ENCODE results near the gene KCNG1. TPM values are rescaled to one million over a fixed set of nuclear protein-coding genes. Genes with fewer than 3 reads are reported as not detected.

KCNG1 gene
- total RNA-seq, 2 experiments from 2014 or later = 0.13 to 0.30 TPM

- Mint-ChIP-seq H3K36me3 (ENCODE audit: low read depth) (no peaks in the 10 kb centered on the region), H3K27ac (no peak overlapping the region), H3K4me3 (no peak overlapping the region), H3K9me3 (no peaks in the 10 kb centered on the region), H3K27me3 (peaks cover 26% of the 10 kb centered on the region), H3K4me1 (no peaks in the 10 kb centered on the region)
- CTCF ChIA-PET = interaction anchor here (0.5 to 1.3 kb wide), 2 partner anchors 14 to 1148 kb away, joined by 3 to 5 read pairs; no protein-coding TSS in a partner anchor
- no peak for DNase-seq
- POLR2A ChIA-PET = no interaction called here
These were observed 21.3 kb downstream of the KCNG1 start for GRCh38 chr20:51001430-51002265.

GRCh38 chr20:50999355-50999754, 23.6 kb downstream of the KCNG1 start:
- no peak overlapping the region for H3K4me3 Mint-ChIP-seq
- no peaks in the 10 kb centered on the region for H3K9me3 Mint-ChIP-seq
- POLR2A ChIA-PET = no interaction called here
- H3K27ac Mint-ChIP-seq = no peak overlapping the region
- no peaks in the 10 kb centered on the region for H3K36me3 Mint-ChIP-seq (ENCODE audit: low read depth)
- CTCF ChIA-PET = no interaction called here
- H3K27me3 Mint-ChIP-seq = peaks cover 26% of the 10 kb centered on the region
- DNase-seq = no peak
- no peaks in the 10 kb centered on the region for H3K4me1 Mint-ChIP-seq

- Mint-ChIP-seq H3K4me3 (no peak overlapping the region), H3K4me1 (no peaks in the 10 kb centered on the region), H3K9me3 (no peaks in the 10 kb centered on the region), H3K36me3 (ENCODE audit: low read depth) (no peaks in the 10 kb centered on the region), H3K27me3 (peaks cover 22% of the 10 kb centered on the region), H3K27ac (no peak overlapping the region)
- DNase-seq = no peak
- CTCF ChIA-PET = interaction anchor here (1.8 to 3.0 kb wide), 2 partner anchors 10 to 16 kb away, joined by 5 to 14 read pairs; no protein-coding TSS in a partner anchor
- POLR2A ChIA-PET = no interaction called here
These were observed 25.7 kb downstream of the KCNG1 start for GRCh38 chr20:50996901-50997865.

- CTCF ChIA-PET = interaction anchor here (3.0 kb wide), 1 partner anchor 8 kb away, joined by 14 read pairs; no protein-coding TSS in a partner anchor
- no peaks in the 10 kb centered on the region for H3K36me3 Mint-ChIP-seq (ENCODE audit: low read depth)
- no peaks in the 10 kb centered on the region for H3K9me3 Mint-ChIP-seq
- no peak overlapping the region for H3K27ac Mint-ChIP-seq
- DNase-seq = no peak
- no peaks in the 10 kb centered on the region for H3K4me1 Mint-ChIP-seq
- no peak overlapping the region for H3K4me3 Mint-ChIP-seq
- H3K27me3 Mint-ChIP-seq = peaks cover 18% of the 10 kb centered on the region
- POLR2A ChIA-PET = no interaction called here
These were observed 27.4 kb downstream of the KCNG1 start for GRCh38 chr20:50995506-50995905.

DNA sequence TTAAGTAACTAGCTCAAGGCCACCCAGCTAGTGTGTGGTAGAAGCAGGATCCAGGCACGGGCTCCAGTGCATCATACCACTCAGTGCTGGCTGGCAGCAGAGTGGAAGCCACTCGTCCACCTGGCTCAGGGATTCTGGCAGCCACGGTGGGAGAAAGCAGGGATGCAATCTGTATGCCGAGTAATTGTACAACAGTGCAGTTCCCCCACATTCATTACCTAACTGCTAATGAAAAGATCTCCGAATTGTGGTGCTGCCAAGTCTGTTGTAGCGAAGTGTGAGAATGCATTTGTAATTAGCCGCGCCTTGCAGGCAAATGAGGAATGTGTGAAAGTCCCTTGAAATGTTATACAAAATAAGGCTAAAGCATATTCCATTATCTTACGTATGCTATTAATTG, 29.0 kb downstream of the KCNG1 start:
- no peaks in the 10 kb centered on the region for H3K36me3 Mint-ChIP-seq (ENCODE audit: low read depth)
- CTCF ChIA-PET = interaction anchor here (0.7 to 5.7 kb wide), 7 partner anchors 9 to 548 kb away, joined by 3 to 56 read pairs (median 3); no protein-coding TSS in a partner anchor
- H3K27me3 Mint-ChIP-seq = peaks cover 10% of the 10 kb centered on the region
- no peak for DNase-seq
- POLR2A ChIA-PET = no interaction called here
- H3K4me3 Mint-ChIP-seq = no peak overlapping the region
- H3K9me3 Mint-ChIP-seq = no peaks in the 10 kb centered on the region
- no peak overlapping the region for H3K27ac Mint-ChIP-seq
- H3K4me1 Mint-ChIP-seq = no peaks in the 10 kb centered on the region

GRCh38 chr20:50992733-50993457, 30.0 kb downstream of the KCNG1 start:
- CTCF ChIA-PET = interaction anchor here (0.7 to 5.7 kb wide), 12 partner anchors 8 to 549 kb away, joined by 3 to 56 read pairs (median 4); no protein-coding TSS in a partner anchor
- H3K27ac Mint-ChIP-seq = no peak overlapping the region

GRCh38 chr20:50992336-50992732, 30.6 kb downstream of the KCNG1 start:
- H3K36me3 Mint-ChIP-seq (ENCODE audit: low read depth) = no peaks in the 10 kb centered on the region
- no peak for DNase-seq
- peaks cover 6% of the 10 kb centered on the region for H3K27me3 Mint-ChIP-seq
- no peak overlapping the region for H3K27ac Mint-ChIP-seq
- H3K9me3 Mint-ChIP-seq = no peaks in the 10 kb centered on the region
- H3K4me3 Mint-ChIP-seq = no peak overlapping the region
- peaks cover 2% of the 10 kb centered on the region for H3K4me1 Mint-ChIP-seq
- ChIA-PET POLR2A (interaction anchor here (0.7 to 1.3 kb wide), 2 partner anchors 34 to 312 kb away, joined by 3 to 4 read pairs; partner anchors contain the start of genes DPM1 and MOCS3), CTCF (interaction anchor here (0.8 to 5.7 kb wide), 8 partner anchors 10 to 333 kb away, joined by 3 to 56 read pairs (median 4); no protein-coding TSS in a partner anchor)

More at GRCh38 chr20:50992733-50993457, 30.0 kb downstream of the KCNG1 start:
- no peaks in the 10 kb centered on the region for H3K36me3 Mint-ChIP-seq (ENCODE audit: low read depth)
- peak; percentile 51 for DNase-seq
- H3K4me3 Mint-ChIP-seq = no peak overlapping the region
- POLR2A ChIA-PET = interaction anchor here (0.7 to 1.3 kb wide), 2 partner anchors 35 to 312 kb away, joined by 3 to 4 read pairs; partner anchors contain the start of genes DPM1 and MOCS3
- peaks cover 4% of the 10 kb centered on the region for H3K27me3 Mint-ChIP-seq
- no peaks in the 10 kb centered on the region for H3K9me3 Mint-ChIP-seq
- H3K4me1 Mint-ChIP-seq = no peaks in the 10 kb centered on the region

DNA sequence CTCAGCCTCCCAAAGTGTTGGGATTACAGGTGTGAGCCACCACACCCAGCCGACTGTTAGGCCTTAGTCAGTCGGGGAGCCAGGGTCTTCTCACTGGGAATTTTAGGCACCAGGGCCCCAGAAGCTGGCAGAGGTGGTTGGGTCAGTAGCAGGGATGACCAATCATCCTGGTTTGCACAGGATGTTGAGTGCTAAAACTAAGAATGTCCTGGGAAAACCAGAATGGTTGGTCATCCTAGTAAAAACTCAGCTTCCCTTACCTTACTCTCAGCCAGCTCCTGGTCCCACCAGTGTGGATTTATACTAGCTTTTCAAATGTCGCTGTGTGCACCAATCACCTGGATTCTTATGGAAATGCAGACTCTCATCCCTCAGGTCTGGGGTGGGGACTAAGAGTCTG, 31.8 kb downstream of the KCNG1 start:
- ChIA-PET CTCF (interaction anchor here (1.0 to 5.7 kb wide), 3 partner anchors 9 to 317 kb away, joined by 3 to 56 read pairs (median 19); no protein-coding TSS in a partner anchor), POLR2A (no interaction called here)
- Mint-ChIP-seq H3K4me3 (no peak overlapping the region), H3K27ac (no peak overlapping the region), H3K4me1 (peaks cover 2% of the 10 kb centered on the region), H3K27me3 (peaks cover 12% of the 10 kb centered on the region), H3K36me3 (ENCODE audit: low read depth) (no peaks in the 10 kb centered on the region), H3K9me3 (no peaks in the 10 kb centered on the region)
- DNase-seq = no peak

GRCh38 chr20:50987493-50988210, 35.3 kb downstream of the KCNG1 start:
- Mint-ChIP-seq H3K4me1 (peaks cover 2% of the 10 kb centered on the region), H3K36me3 (ENCODE audit: low read depth) (no peaks in the 10 kb centered on the region), H3K9me3 (no peaks in the 10 kb centered on the region), H3K27ac (no peak overlapping the region), H3K4me3 (no peak overlapping the region), H3K27me3 (peaks cover 28% of the 10 kb centered on the region)
- peak; percentile 54 for DNase-seq
- ChIA-PET CTCF (interaction anchor here (0.6 to 3.6 kb wide), 39 partner anchors 9 to 1427 kb away, joined by 3 to 64 read pairs (median 4); partner anchors contain the start of genes ADNP, BCAS4, DPM1 and MOCS3), POLR2A (no interaction called here)

- H3K27ac Mint-ChIP-seq = no peak overlapping the region
- CTCF ChIA-PET = interaction anchor here (0.7 to 5.6 kb wide), 5 partner anchors 9 to 626 kb away, joined by 3 to 26 read pairs (median 19); partner anchors contain the start of gene BCAS4
These were observed 39.6 kb downstream of the KCNG1 start for GRCh38 chr20:50983321-50983720.

GRCh38 chr20:50982363-50982762, 40.5 kb downstream of the KCNG1 start:
- DNase-seq = no peak
- ChIA-PET CTCF (interaction anchor here (0.5 to 5.6 kb wide), 10 partner anchors 10 to 923 kb away, joined by 3 to 26 read pairs (median 4); partner anchors contain the start of gene BCAS4), POLR2A (interaction anchor here (1.6 kb wide), 1 partner anchor 188 kb away, joined by 4 read pairs; the partner anchor contains the start of gene BCAS4)
- H3K27ac Mint-ChIP-seq = no peak overlapping the region
- H3K27me3 Mint-ChIP-seq = peaks cover 30% of the 10 kb centered on the region
- H3K9me3 Mint-ChIP-seq = no peaks in the 10 kb centered on the region
- H3K4me3 Mint-ChIP-seq = no peak overlapping the region
- H3K36me3 Mint-ChIP-seq (ENCODE audit: low read depth) = no peaks in the 10 kb centered on the region
- peaks cover 8% of the 10 kb centered on the region for H3K4me1 Mint-ChIP-seq

More at GRCh38 chr20:50983321-50983720, 39.6 kb downstream of the KCNG1 start:
- no peaks in the 10 kb centered on the region for H3K9me3 Mint-ChIP-seq
- H3K36me3 Mint-ChIP-seq (ENCODE audit: low read depth) = no peaks in the 10 kb centered on the region
- DNase-seq = no peak
- peaks cover 10% of the 10 kb centered on the region for H3K4me1 Mint-ChIP-seq
- no peak overlapping the region for H3K4me3 Mint-ChIP-seq
- POLR2A ChIA-PET = no interaction called here
- peaks cover 32% of the 10 kb centered on the region for H3K27me3 Mint-ChIP-seq
